ENCODE results near the gene SMC4. TPM values are rescaled to one million over a fixed set of nuclear protein-coding genes. Genes with fewer than 3 reads are reported as not detected.

SMC4 gene
- total RNA-seq, 1 experiment from 2014 or later = 116 TPM

DNA sequence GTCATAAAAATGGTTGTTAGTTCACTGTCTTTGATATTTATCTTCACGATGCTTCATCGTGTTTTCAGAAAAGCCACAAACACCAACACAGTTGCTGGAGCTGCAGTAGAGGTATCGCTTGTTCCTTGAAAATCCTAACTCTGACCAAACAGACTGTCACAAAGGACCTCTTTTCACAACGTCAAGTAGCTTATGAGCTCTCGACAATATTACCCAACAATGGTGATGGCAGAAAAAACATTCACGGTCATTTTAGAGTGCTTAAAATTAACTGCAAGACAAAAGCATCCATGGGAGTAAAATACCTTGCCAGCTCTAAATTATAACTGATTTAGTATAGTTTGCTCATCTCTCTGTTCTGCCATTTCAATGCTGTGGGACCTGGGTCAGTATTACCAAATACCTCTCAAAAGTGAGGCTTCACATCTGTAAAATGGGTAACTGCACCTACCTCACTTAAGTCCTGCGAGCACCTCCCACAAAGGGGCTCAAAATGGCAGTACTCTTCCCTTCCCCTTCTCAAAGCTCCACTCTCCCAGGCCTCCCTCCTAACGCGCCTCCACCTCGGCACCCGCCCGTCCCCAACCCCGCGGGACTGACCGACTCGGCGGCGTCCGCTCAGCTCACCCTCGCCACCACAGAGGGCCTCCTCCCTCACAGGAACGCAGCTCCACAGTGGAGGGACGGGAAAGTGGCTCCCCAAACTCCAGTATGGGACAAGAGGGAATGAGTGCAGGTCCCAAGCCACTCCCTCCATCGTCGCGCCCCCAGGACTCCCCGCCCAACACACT, 49.6 kb downstream of the SMC4 start:
- H3K27ac Mint-ChIP-seq (ENCODE audit: low read depth, unreplicated experiment) = peak overlapping the region; percentile 95
- ChIA-PET POLR2A (interaction anchor here (0.6 to 3.2 kb wide), 26 partner anchors 13 to 772 kb away, joined by 3 to 31 read pairs (median 5); partner anchors contain the start of genes IFT80, KPNA4, NMD3 and SMC4), CTCF (interaction anchor here (0.6 to 2.2 kb wide), 7 partner anchors 13 to 442 kb away, joined by 3 to 10 read pairs (median 3); no protein-coding TSS in a partner anchor)
- H3K4me3 Mint-ChIP-seq (ENCODE audit: unreplicated experiment) = peak overlapping the region; percentile 100
- DNase-seq (ENCODE audit: unreplicated experiment) = peak; percentile 46
- peaks cover 9% of the 10 kb centered on the region for H3K36me3 Mint-ChIP-seq (ENCODE audit: insufficient read depth, unreplicated experiment)
- intact Hi-C loops (cut with micrococcal nuclease) = loop anchor here (5.0 kb wide), 3 partner anchors 38 to 113 kb away; no protein-coding TSS in a partner anchor
- H3K9me3 Mint-ChIP-seq (ENCODE audit: unreplicated experiment) = no peaks in the 10 kb centered on the region
- BruUV-seq (replicated peaks) = TSS peak; percentile 54
- TF ChIP-seq, protein P1, sequence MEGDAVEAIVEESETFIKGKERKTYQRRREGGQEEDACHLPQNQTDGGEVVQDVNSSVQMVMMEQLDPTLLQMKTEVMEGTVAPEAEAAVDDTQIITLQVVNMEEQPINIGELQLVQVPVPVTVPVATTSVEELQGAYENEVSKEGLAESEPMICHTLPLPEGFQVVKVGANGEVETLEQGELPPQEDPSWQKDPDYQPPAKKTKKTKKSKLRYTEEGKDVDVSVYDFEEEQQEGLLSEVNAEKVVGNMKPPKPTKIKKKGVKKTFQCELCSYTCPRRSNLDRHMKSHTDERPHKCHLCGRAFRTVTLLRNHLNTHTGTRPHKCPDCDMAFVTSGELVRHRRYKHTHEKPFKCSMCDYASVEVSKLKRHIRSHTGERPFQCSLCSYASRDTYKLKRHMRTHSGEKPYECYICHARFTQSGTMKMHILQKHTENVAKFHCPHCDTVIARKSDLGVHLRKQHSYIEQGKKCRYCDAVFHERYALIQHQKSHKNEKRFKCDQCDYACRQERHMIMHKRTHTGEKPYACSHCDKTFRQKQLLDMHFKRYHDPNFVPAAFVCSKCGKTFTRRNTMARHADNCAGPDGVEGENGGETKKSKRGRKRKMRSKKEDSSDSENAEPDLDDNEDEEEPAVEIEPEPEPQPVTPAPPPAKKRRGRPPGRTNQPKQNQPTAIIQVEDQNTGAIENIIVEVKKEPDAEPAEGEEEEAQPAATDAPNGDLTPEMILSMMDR (IDR thresholded peaks at IDR 0.05; ENCODE audit: unreplicated experiment) = no peak
- H3K4me1 Mint-ChIP-seq (ENCODE audit: insufficient read depth, unreplicated experiment) = peaks cover 5% of the 10 kb centered on the region
- H3K27me3 Mint-ChIP-seq (ENCODE audit: insufficient read depth, unreplicated experiment) = no peaks in the 10 kb centered on the region

DNA sequence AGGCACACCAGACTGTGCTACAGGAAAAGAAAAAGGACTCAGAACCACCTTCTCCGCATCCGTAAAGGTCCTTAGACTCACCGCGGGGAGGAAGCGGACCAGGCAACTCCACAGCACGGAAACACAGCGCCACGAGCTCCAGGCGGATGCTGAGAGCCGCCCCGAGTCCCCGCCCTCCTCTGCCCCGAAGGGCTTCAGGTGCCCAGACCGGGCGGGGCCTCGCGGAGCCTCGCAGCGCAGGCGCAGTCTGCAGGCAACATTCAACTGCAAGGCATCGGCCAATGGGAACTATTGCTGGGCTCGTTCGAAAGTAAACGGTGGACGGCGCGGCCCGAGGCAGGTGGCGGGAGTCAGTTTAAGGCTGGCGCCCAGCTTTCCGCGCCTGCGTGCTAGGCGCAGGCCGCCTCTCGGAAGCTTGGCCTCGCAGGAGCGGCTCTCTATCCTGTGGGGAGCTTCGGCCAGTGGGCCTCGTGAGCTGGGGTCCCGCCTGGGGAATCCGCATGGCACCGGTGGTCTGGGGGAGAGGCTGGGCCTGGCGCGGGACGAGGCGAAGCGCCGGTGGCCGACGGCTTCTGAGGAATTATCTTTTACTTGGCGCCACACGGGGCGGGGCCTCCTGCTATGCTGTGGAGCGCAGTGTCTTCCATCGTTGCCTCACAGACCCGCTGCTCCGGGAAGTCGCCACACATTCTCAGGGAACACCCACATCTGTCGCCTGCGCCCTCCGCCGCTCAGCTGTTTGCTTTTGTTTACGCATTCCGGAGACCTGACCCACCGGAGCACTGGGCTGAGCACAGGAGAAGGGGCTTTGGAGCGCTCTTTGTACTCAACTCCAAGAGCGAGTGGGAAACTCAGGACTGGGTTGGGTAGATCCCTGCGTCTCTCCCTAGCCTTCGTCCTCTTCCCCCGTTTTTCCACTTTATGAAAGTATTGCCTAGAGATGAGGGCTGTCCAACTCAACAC, 50.5 kb downstream of the SMC4 start, which contains the start of gene TRIM59:
Gene TRIM59, minus strand, starts transcription at position 151 of the 963 bp plus-strand sequence. CDS start 10,603 bp downstream, outside the sequence.
- peaks cover 5% of the 10 kb centered on the region for H3K4me1 Mint-ChIP-seq (ENCODE audit: insufficient read depth, unreplicated experiment)
- peak within 1 kb of the TSS; percentile 100 for H3K4me3 Mint-ChIP-seq (ENCODE audit: unreplicated experiment)
- peak within 1 kb of the TSS; percentile 95 for H3K27ac Mint-ChIP-seq (ENCODE audit: low read depth, unreplicated experiment)
- intact Hi-C loops (cut with micrococcal nuclease) = loop anchor here (5.0 kb wide), 3 partner anchors 37 to 112 kb away; no protein-coding TSS in a partner anchor
- CTCF ChIA-PET = interaction anchor here (0.6 to 2.2 kb wide), 7 partner anchors 15 to 443 kb away, joined by 3 to 7 read pairs (median 4); no protein-coding TSS in a partner anchor
- H3K9me3 Mint-ChIP-seq (ENCODE audit: unreplicated experiment) = no peaks in the 10 kb centered on the region
- POLR2A ChIA-PET = interaction anchor here (0.5 to 3.2 kb wide), 24 partner anchors 13 to 1928 kb away, joined by 3 to 31 read pairs (median 6); partner anchors contain the start of genes IFT80, KPNA4, NMD3 and SMC4
- BruUV-seq (replicated peaks) = TSS peak; percentile 27
- peak; percentile 94 for DNase-seq (ENCODE audit: unreplicated experiment)
- H3K36me3 Mint-ChIP-seq (ENCODE audit: insufficient read depth, unreplicated experiment) = peaks cover 9% of the 10 kb centered on the region
- TF ChIP-seq, protein P1 (IDR thresholded peaks at IDR 0.05; ENCODE audit: unreplicated experiment) = no peak
- H3K27me3 Mint-ChIP-seq (ENCODE audit: insufficient read depth, unreplicated experiment) = no peaks in the 10 kb centered on the region

DNA sequence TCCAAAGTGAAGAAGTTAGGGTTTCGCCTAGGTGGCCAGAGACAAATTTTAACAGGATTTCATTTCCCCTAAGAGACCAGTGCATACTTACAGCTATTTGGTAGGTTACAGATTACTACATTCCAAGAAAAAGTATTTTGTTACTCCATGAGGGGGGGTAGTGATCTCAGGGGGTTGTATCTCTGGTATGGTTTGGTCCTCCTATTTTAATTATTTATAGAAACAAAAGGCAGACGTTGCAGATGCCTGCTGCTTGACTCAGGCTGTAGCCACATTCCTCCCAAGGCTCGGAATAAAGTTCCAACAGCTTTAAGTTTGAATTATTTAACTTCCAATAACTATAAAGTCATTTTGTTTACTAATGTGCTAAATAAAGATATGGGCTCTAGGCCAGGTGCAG, 51.4 kb downstream of the SMC4 start:
- DNase-seq (ENCODE audit: unreplicated experiment) = peak; percentile 13
- H3K4me1 Mint-ChIP-seq (ENCODE audit: insufficient read depth, unreplicated experiment) = peaks cover 5% of the 10 kb centered on the region

More for the DNA sequence above, 51.4 kb downstream of the SMC4 start:
- H3K27ac Mint-ChIP-seq (ENCODE audit: low read depth, unreplicated experiment) = no peak overlapping the region
- ChIA-PET POLR2A (interaction anchor here (0.8 to 2.4 kb wide), 4 partner anchors 11 to 34 kb away, joined by 3 to 15 read pairs (median 4); no protein-coding TSS in a partner anchor), CTCF (interaction anchor here (0.6 to 2.2 kb wide), 6 partner anchors 12 to 229 kb away, joined by 3 to 7 read pairs (median 4); no protein-coding TSS in a partner anchor)
- no peak overlapping the region for H3K4me3 Mint-ChIP-seq (ENCODE audit: unreplicated experiment)
- peaks cover 9% of the 10 kb centered on the region for H3K36me3 Mint-ChIP-seq (ENCODE audit: insufficient read depth, unreplicated experiment)
- H3K9me3 Mint-ChIP-seq (ENCODE audit: unreplicated experiment) = no peaks in the 10 kb centered on the region
- H3K27me3 Mint-ChIP-seq (ENCODE audit: insufficient read depth, unreplicated experiment) = no peaks in the 10 kb centered on the region
- intact Hi-C loops (cut with micrococcal nuclease) = no loop called here
- TF ChIP-seq, protein P1 (IDR thresholded peaks at IDR 0.05; ENCODE audit: unreplicated experiment) = no peak
- BruUV-seq (replicated peaks) = no TSS peak
